Islet of Langerhans (tissue), 1 donor: ENCODE measurements around the gene NUAK1.

Source experiments
- FAIRE-seq: peaks from one replicate; lab custom pipeline; 2011; peaks lifted over from hg19 to GRCh38; lab: Jason Lieb, UNC

The NUAK1 gene

DNA sequence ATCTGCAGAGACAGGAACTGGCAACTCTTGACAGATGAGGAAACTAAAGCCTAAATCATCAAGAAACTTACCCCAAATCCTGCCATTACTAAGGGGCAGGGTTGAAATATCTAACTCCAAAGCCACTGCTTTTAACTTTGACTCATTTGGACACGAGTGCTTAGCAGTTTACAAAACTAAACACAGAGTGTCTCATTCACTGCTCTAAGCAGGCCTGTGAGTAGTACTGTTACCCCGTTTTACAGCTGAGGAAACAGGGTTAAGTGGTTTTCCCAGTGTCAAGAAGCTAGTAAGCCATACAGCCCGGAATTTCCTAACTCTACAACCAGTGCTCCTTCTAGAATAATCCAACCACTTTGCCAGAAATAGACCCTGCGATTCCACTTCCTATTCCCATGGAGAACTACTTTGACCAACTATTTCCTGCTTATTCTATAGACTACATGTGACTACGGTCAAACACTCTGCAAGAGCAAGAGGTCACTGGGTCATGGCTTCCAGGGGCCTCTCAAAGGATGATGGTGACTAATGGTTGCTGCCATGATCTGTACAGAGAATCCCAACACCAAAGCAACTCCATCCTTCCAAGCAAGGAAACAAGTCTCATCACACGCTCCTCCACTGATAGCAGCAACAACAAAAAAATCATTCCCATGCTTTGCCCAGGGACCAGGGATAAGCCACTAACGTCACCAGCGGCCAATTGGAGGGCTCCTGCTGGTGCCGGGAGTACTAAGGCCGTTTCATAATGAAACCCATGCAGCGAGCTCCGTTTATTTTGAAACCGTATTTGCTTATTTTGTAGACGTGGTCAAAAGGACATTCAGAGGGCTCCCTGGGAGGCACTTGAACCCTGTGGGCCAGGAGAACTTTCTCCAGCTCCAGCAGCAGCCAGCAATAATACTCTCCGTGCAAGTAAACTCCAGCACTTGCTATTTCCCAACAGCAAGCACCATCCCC is 56.3 kb downstream of the NUAK1 start:
- no peak for FAIRE-seq

DNA sequence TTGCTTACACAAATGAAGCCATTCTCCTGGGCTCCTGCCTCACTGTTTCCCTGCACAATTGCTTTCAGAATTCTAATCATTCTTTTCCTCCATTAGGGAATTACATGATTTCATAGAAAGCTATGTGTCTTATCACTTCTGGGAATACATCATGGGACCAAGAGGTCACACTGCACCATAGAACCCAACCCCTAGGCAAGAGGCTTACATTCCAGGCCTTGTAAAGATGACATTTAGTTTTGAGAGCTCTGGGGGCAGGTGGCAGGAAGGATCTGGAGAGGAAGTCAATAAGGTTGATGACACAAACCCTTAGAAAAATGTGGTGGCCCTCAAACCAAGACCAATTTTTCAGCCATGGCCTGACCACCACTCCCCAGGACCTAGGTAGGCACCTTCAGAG is 57.1 kb downstream of the NUAK1 start:
- no peak for FAIRE-seq

DNA sequence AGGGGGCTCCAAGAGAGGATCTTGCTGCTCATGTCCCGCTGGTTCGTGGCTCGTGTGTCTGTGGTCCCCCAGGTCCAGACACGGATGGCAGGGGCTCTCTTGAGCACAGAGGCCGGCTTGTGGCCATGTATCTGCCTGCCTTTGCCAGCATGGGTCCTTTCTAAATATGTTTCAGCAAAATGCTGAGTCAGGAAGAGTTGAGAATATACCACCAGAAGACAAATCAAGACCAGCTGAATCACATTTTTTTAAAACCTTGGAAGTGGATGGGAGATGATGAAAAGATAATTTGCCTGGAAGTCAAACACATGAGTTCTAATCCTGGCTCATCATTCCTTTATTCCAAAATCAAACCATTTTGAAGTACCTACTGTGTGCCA is 58.0 kb downstream of the NUAK1 start:
- FAIRE-seq = no peak

DNA sequence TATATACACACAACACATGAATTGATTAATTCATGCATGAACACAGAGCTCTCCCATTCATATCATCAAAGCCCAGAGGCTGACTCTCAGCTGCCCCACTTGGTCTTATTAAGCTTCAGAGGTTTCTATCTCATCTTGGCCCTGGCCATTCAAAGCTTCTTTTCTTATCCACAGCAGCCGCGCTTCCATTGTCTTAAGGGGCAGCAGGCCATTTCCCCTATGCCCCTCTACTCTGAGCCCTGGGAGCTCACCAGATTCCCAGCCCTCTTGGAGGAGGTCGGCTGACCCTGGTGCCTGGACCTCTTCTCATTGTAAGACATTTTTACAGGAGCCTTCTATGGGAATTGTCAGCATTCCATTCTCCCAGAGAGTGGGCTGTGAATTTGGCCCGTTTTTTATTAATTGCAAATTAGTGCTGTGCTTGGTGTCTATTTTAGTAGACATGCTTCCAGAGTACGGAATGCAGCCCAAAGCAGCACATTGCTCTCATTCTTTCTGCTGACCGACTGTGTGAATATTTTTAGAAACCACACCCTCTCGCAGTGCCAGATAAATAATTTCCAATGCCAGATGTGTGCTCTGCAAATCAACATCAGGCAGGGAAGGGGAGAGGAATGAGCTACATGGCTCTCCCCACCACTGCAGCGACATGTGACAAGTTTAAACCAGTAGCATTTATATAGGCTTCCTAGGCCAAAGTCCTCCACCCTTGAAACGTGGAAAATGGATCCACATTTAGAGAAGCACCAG is 58.5 kb downstream of the NUAK1 start:
- FAIRE-seq = no peak

DNA sequence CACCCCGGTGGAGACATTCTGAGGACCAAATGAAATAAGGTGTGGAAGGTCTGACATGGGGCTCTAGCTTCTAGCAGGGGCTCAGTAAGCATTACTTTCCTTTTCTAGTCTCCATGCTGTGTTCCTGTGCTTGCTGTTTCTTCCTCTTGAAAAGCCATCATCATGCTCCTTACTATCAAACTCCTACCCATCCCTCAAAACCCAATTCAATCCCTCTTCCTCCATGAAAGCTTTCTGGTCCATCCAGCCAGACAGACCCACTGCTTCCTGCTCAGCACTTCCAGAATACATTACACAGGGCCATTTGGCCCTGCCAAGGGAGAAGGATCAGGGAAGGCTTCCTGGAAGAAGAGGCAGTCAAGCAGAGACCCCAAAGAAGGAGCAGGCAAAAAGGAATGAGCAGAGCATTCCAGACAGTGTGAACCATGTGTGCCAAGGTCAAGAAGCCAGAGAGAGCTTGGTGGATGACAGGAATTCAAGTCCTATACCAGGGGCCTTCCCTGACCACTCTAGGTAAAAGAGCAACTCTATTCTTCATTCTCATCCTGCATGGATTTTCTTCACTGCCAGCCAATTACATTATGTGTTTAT is 59.5 kb downstream of the NUAK1 start:
- no peak for FAIRE-seq

DNA sequence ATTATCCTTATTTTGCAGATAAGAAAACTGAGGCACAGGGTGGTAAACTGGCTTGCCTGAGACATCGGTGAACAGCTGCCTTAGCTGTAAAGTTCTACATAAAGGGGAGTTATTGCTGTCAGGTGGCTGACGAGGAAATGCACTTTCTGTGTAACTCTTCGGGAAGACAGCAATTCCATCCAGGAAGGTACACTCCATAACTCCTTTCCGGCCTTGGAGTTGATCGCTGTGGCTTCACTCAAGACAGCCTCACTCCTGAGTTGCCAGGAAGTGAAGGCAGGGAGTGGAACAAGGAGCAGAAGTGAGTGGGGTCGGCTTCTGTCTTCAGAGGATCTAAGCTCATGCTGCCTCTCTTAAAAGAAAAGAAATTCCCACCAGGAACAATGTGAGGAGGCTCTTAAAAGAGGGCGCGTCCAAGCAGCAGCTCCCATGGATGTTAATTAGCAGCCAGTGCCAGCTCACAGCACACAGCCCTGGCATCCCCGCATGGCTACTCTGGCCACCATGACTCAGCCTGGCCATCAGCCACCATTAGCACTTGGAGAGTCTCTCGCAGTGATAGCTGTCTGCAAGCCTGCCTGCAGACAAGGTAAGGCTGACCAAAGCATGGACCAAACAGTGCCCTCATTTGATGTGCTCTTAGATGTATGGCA is 60.3 kb downstream of the NUAK1 start:
- FAIRE-seq = no peak

DNA sequence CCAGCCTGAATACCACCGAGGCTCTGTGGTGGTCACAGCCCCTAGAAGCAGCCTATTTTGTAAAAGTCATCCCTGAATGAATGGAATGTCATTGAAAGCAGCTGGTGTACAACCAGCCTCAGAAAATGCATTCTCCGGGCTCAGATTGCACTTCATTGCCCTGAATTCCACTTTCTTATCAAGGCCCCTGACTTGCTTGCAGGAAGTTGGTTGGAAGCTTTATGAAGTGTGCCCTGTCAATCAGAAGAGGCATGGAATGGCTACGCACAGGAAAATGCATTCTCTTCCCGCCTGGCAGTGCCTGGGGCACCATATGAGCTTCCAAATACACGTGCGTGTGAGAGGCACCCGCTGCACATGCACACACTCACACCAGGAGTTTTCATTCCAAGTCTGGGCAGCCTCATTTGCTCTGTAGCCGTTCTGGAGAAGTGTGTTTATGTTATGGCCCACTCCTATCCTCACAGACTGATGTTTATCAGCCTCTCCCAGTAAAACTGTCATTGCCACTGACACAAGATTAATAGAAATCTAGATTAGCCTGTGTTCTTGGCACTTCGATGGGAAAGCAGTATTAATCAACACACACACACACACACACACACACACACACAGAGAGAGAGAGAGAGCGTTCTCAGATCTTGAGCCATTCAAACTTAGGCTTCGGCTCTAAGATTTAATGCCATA is 63.9 kb downstream of the NUAK1 start:
- no peak for FAIRE-seq

DNA sequence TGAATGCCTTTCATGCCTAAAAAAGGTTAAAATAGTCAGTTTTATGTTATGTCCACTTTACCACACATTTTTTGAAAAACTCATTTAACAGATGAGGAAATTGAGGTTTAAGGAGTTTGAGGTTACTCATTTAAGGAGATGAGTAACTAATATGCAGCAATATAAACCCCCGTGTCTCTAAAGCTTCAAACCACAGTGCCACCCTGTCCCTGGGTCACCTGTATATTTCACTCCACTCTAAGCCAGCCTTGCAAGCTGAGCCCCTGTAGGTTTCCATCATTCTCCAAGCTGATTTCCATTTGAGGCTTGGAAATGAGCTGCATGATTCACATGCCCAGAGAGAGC is 64.4 kb downstream of the NUAK1 start:
- FAIRE-seq = no peak

DNA sequence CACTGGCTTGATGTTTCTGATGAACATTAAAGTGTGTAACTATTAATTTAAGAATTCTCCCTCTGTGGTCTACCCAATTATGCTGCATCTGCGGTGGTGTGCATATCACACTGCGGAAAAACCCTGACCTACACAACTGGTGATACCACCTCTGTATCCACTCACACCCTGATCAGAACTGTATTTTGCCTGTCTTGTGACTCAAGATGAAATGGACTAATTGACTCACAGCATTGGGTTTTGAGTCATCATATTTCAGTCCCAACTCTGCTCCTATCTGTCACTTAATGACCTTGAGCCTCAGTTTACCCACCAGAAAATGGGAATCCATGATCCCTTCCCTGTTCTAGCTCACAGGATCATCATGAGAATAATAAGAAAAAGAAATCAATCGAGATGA is 65.6 kb downstream of the NUAK1 start:
- FAIRE-seq = no peak

DNA sequence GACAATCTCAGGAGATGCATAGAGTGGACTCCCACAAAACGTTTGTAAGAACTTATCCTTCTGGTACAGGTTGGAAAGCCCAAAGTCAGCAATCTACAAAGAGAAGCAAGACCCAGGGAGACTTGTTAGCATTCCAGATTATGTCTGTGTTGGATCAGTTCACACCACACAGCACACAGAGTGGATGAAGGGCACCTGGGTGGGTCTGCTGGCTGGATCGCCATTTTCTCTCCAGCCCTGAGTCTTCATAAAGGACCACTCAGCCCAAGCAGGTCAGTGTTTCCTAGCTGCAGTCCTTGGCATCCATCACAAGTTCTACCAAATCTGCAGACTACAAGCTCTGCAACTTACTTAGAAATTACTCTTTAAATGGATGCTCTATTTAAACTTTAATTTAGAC is 66.0 kb downstream of the NUAK1 start:
- FAIRE-seq = no peak

DNA sequence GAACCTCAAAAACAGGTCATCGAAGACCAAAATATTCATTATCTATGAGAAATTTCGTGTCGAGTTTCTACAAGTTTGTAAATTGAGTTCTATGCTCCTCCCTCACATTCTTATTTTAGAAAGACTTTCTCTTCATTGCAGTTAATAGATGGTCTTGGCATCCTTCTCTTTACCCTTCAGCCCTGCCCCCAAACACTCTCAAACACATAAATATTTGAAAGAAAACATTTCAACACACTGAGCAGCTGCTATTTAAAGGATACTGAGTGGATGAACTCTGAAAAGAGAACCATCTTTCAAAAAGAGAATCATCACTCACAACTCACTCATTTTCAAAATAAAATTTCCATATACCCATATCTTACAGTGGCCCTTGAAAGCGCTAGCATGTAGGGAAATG is 67.1 kb downstream of the NUAK1 start:
- FAIRE-seq = no peak

DNA sequence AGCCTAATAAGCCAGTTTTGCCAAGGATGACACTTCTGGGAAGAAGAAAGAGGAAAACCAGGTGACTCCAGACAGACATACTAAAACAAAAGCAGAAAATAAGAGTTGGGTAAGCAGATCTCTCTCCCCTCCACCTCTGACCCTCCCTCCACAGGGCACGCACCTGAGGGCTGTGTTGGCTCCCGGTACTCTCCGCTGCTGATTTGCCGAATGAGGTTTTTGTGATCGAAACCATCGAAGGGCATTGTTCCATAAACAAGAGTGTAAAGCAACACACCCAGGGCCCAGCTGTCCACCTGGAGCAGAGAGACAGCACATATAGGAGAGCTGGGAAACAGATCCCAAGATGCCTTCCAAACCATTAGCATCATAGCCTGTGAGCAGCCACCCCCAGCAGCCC is 68.1 kb downstream of the NUAK1 start:
- FAIRE-seq = no peak

DNA sequence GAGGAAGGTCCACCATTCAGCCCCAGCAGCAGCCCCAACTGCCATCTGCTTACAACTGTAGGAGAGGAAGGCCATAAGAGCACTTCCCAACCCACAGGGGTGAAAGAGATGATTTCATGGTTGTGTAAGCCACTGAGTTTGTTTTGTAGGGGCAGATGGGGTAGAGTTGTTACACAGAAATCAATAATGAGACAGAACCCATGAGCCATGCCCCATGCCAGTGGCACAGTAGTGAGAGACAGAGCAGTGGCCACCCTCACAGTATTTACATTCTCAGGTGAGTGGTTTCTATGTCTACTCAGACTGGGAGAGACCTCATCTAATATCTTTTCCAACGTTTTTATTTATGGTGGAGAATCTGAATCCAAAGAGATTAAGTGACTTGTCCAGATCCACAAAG is 68.6 kb downstream of the NUAK1 start:
- no peak for FAIRE-seq

DNA sequence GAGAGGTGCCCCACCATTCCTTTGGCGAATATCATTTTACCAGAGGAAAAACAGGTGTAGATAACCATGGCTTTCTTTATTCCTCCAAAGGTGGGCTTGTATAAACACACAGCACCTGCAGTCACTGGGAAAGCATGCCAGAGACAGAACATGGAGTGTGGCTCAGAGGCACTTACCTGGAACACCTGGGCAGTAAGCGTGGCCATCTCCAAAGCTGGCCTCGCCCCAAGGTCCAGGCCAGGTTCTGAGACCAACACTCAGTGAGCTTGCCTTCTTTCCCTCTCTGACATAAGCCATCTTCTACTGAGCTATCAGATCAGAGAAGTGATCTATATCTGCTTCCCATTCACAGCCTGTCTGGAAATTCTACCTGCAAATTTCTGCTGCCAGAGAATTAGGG is 70.5 kb downstream of the NUAK1 start:
- no peak for FAIRE-seq

DNA sequence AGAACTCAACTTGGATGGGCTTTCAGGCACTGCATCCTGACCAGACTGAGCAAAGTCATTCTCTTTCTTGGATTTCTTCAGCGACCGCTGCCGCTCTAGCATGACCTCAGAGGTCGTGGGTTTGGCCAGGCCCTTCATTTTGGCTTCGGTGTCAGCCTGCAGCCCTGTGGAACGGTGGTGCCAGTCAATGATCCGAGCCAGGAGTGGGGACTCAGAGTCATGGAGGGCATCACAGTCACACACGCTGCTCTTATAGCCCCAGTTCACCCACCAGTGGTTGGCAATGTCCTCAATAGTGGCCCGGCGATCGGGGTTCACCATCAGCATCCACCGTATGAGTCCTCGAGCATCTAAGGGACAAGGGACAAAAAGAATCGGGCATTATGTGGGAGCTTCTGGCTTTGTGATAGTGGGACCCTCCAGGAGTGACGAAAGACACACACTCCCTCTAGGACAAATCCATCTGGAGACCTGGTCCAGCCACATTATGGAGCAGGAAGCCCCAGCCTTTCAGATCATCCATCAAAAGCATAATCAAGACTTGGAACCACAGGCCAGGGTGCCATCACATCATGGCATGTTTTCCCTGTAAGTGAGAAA is 71.0 kb downstream of the NUAK1 start:
- no peak for FAIRE-seq

DNA sequence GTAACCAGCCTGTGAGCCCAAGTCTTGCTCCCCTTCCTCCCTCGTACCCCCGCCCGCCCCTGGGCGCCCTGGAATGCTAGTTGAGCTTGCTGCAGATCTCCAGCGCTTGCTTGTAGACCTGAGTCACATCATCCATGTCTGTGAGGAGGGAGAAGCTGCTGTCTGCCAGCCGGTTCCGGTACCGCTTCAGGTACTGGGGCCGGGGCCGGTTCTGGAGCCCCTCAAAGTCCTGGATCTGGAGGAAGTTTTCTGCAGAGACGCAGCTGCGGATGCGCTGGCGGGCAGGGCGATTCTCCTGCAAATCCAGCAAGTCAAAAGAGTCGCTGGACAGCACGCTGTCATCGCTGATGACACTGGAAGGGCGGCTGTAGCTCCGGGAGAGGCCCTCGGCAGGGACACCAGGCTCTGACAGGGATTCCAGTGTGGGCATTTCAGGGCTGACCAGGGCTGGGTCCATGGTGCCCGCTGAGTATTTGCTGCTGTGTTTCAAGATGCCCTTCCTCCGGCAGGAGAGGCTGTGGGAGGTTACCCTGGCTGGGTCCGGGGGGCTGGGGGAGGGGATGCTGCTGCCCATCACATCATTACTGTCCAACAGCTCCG is 71.9 kb downstream of the NUAK1 start:
- no peak for FAIRE-seq

DNA sequence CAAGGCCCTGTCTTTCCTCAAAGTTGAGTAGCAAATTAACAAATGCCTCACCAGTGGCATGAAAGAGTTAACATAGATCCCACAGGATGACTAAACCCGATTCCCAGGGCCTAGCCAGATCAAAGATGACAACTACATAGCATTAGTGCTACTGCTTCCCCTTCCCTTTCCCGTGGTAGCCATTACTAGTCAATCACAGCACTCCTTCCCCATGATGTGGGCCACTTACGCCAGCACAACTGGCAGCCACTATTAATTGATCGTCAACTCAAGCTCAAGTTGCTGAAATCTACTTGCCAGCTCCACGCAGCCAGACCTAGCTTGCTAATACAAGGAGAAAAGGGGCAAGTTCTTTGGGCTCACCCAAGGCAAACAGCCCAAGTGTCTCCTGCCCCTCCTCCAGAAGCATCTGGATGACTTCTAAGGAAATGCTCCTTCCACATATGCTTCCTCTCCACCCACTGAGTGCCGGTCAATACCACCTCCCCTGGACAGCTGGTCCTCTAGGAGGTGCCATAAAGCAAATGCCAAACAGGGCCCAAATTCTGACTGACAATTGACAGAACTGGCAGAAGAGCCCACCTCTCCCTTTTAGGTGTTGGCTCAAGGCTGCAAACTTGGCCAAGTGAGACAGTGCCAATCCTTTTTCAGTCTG is 72.6 kb downstream of the NUAK1 start:
- no peak for FAIRE-seq

DNA sequence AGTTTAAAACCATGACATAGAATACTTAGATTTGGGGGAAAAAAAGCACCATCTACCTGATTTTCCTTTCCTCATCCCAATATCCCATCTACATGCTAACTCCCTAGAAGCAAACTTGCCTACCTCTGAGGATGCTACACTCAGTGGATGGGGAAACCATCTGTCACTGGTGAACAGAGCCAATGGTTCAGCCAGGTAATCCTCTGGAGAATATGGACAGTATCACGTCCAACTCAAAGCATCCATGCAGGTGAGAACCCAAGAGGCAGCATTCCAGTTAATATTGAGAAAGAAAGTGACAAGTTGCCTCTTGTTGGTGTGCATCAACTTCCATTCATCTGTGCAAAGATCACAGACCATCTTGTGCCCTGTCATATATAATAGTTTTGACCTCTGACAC is 73.2 kb downstream of the NUAK1 start:
- no peak for FAIRE-seq

DNA sequence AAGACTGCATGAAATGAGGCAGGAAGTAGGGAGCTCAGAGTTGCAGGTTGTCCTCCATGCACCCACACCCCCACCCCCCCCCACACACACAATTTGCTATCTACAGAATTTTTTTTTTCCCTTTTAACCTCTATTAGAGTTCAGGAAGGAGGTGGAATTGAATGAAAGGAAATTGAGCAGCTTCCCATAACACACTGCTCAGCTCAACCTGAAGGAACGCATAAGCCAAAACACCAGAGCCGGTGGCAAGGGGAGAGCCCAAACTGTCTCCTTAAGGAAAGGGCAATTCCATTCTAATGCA is 74.1 kb downstream of the NUAK1 start:
- no peak for FAIRE-seq

DNA sequence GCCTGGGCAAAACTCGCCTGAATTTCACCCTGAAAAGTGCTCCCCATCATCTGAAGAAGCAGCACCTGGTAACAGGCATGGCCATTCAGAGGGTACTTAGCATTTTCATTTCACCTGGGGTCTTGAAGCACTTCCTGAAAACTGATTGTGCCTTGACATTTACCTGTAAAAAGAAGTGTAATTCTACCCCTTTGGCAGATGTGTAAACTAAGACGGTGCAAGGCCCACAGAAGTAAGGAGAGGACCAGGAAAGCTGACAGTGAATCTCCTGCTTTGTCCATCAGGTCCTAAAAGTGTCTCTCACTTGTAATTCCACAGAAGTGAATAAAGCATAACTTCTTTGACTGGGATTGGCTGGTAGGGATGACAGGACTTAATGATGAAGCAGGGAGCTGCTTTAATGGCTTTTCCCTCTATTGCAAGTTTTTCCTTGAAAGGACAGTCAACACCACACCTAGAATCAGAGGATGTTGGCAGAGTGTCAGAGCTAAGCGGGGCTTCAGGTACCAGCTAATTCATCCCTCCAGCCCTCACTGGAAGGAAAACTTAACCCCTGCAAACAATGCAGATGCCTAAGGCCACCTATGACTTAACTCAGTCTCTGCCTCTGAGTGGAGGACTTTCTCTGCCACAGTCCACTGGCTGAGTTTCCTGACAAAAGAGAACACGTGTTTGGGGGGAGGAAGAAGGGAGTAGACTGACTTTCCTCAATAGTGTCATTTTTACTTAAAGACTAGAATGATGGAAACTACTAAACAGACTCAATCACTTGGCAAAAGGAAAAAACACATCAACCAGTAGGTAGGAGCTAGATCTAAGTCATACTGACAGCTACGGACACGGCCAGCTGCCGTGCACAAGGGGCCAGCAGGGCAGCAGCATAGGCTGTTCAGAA is 74.7 kb downstream of the NUAK1 start:
- no peak for FAIRE-seq
